Measurements from ENCODE around the gene TUBGCP2.

DNA sequence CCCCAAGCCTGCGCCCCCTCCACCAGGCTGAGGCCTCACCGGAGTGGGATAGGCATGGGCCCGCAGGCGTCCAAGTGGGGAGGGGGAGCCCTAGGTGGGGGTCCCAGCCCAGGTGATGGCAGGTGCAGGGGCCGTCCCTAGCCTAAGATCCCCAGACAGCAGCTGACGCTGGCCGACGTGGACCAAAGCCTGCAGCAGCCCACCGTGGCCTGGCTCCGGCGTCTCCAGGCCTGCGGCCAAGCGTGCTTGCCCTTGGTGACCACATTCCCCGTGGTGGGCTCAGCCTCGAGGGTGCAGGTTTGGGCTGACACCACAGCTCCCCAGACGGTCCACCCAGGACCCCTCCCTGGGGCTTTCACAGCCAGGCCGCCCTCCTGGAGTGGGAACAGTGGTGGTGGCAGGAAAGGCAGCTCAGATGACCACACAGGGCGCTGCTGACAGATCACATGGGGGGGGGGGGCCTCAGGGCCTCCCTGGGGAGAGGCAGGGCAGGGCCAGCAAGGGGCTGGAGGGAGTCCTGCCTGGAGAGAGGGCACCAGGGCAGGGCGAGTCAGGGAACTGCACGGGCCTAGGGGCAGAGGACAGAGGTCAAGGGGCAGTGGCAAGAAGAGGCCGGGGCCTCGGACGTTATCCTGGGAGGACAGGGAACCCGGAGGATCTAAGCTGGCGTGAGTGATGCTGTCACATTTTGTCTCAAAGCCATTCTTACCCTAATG, 31.2 kb downstream of the TUBGCP2 start:
- TF ChIP-seq, protein P1, sequence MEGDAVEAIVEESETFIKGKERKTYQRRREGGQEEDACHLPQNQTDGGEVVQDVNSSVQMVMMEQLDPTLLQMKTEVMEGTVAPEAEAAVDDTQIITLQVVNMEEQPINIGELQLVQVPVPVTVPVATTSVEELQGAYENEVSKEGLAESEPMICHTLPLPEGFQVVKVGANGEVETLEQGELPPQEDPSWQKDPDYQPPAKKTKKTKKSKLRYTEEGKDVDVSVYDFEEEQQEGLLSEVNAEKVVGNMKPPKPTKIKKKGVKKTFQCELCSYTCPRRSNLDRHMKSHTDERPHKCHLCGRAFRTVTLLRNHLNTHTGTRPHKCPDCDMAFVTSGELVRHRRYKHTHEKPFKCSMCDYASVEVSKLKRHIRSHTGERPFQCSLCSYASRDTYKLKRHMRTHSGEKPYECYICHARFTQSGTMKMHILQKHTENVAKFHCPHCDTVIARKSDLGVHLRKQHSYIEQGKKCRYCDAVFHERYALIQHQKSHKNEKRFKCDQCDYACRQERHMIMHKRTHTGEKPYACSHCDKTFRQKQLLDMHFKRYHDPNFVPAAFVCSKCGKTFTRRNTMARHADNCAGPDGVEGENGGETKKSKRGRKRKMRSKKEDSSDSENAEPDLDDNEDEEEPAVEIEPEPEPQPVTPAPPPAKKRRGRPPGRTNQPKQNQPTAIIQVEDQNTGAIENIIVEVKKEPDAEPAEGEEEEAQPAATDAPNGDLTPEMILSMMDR (IDR thresholded peaks at IDR 0.05), result no peak
- TF ChIP-seq SIN3A (IDR thresholded peaks at IDR 0.05; ENCODE audit: borderline replicate concordance, insufficient read depth, low read depth, low read length), result no peak
